GM13976 (cell line): ENCODE data around the gene TTLL5.

Experiments
- DNase-seq: peaks from one replicate; pipeline ENCODE4 v3.0.0; 2012; ENCODE audit warnings: low spot score
- CTCF ChIP-seq: IDR thresholded peaks from 2 replicates; pipeline ENCODE4 v1.5.1; 2012; ENCODE audit warnings: borderline replicate concordance, mild to moderate bottlenecking; ENCODE audit not compliant: insufficient read depth; ENCODE audit errors: extremely low read depth, missing control alignments, control extremely low read depth
- in situ Hi-C: fragments of 300-500 bp; cut with MboI; formaldehyde crosslinking; loops from one replicate; pipeline ENCODE4 v1.12.0; 2022; ENCODE audit warnings: low sequenced_read_pairs, mixed read lengths, inconsistent platforms; ENCODE audit not compliant: unreplicated experiment

The TTLL5 gene

GRCh38 chr14:75880512-75880911, 219.5 kb downstream of the TTLL5 start:
- no peak for DNase-seq
- no peak for TF ChIP-seq CTCF
- in situ Hi-C loops = no loop called here

- no peak for DNase-seq
- TF ChIP-seq CTCF = no peak
- in situ Hi-C loops = no loop called here
Observed at GRCh38 chr14:75881994-75882393, 220.9 kb downstream of the TTLL5 start.

GRCh38 chr14:75884198-75884611, 223.2 kb downstream of the TTLL5 start:
- in situ Hi-C loops = no loop called here
- no peak for DNase-seq
- no peak for TF ChIP-seq CTCF

GRCh38 chr14:75885829-75886228, 224.8 kb downstream of the TTLL5 start:
- TF ChIP-seq CTCF = no peak
- in situ Hi-C loops = no loop called here
- DNase-seq = no peak

- DNase-seq = no peak
- TF ChIP-seq CTCF = no peak
- in situ Hi-C loops = no loop called here
Observed at GRCh38 chr14:75886636-75887348, 225.7 kb downstream of the TTLL5 start.

GRCh38 chr14:75888945-75889344, 227.9 kb downstream of the TTLL5 start:
- in situ Hi-C loops = no loop called here

More at GRCh38 chr14:75888945-75889344, 227.9 kb downstream of the TTLL5 start:
- TF ChIP-seq CTCF = no peak
- no peak for DNase-seq
